ENCODE results near the gene IER3IP1.

GRCh38 chr18:47160256-47160655 lies 15.9 kb downstream of the IER3IP1 start:
- TF ChIP-seq, protein P1, sequence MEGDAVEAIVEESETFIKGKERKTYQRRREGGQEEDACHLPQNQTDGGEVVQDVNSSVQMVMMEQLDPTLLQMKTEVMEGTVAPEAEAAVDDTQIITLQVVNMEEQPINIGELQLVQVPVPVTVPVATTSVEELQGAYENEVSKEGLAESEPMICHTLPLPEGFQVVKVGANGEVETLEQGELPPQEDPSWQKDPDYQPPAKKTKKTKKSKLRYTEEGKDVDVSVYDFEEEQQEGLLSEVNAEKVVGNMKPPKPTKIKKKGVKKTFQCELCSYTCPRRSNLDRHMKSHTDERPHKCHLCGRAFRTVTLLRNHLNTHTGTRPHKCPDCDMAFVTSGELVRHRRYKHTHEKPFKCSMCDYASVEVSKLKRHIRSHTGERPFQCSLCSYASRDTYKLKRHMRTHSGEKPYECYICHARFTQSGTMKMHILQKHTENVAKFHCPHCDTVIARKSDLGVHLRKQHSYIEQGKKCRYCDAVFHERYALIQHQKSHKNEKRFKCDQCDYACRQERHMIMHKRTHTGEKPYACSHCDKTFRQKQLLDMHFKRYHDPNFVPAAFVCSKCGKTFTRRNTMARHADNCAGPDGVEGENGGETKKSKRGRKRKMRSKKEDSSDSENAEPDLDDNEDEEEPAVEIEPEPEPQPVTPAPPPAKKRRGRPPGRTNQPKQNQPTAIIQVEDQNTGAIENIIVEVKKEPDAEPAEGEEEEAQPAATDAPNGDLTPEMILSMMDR (IDR thresholded peaks at IDR 0.05), result no peak
- TF ChIP-seq EZH2 (IDR thresholded peaks at IDR 0.05; ENCODE audit: borderline replicate concordance, insufficient read depth, low read depth, low read length, poor library complexity, severe bottlenecking), result no peak
